A549 treated with AZD2906 at 1 μM for 4 hours (cell line): ENCODE data around the gene MUC2. TPM values are rescaled to one million over a fixed set of nuclear protein-coding genes. Genes with fewer than 3 reads are reported as not detected.

Source experiments
- total RNA-seq: library from RNA; stranded (reverse); fragments of 200-300 nt; extraction: Qiagen RNA extraction; gene quantifications from 5 replicates; pipeline ENCODE4 v1.2.3, GENCODE V29; 2022

Gene MUC2
- total RNA-seq: 0.04 to 0.24 TPM (median 0.12 TPM) in 5 replicates

GRCh38 chr11:1074244-1075221 lies at the start of gene MUC2:
Gene MUC2 (plus strand): TSS chr11:1074874.

GRCh38 chr11:1036303-1036923 lies 38.3 kb upstream of the MUC2 start, which contains the start of gene MUC6:
Gene MUC6 (minus strand): TSS chr11:1036718. CDS start chr11:1036655, 63 bp downstream.

Other genes starting within 250 kb of the MUC2 start
- 3.3 to 7.2 TPM (median 6.2 TPM) in 5 replicates for gene CRACR2B, start 247.0 kb upstream of the MUC2 start, total RNA-seq
- gene CD151, start 241.9 kb upstream of the MUC2 start, total RNA-seq: 840 to 907 TPM (median 868 TPM) in 5 replicates
- 554 to 741 TPM (median 647 TPM) in 5 replicates for gene POLR2L, start 232.3 kb upstream of the MUC2 start, total RNA-seq
- gene TSPAN4, start 232.0 kb upstream of the MUC2 start, total RNA-seq: 136 to 205 TPM (median 200 TPM) in 5 replicates
- 72.1 to 77.3 TPM (median 74.4 TPM) in 5 replicates for gene CHID1, start 164.1 kb upstream of the MUC2 start, total RNA-seq
- 26.6 to 35.8 TPM (median 33.6 TPM) in 5 replicates for gene AP2A2, start 149.0 kb upstream of the MUC2 start, total RNA-seq
- gene MUC6, start 38.2 kb upstream of the MUC2 start, total RNA-seq: 0.05 TPM in 1 of 5 replicates, not detected in the others
- gene MUC5AC, start 83.1 kb downstream of the MUC2 start, total RNA-seq: 0.95 to 1.9 TPM (median 1.6 TPM) in 5 replicates
- 1.6 to 4.1 TPM (median 2.2 TPM) in 5 replicates for gene MUC5B, start 148.2 kb downstream of the MUC2 start, total RNA-seq
- gene TOLLIP, start 234.8 kb downstream of the MUC2 start, total RNA-seq: 38.6 to 56.8 TPM (median 53.8 TPM) in 5 replicates